Muscle layer of duodenum (tissue), 2 donors: Measurements from ENCODE around the gene BZW1.

Source experiments
- H3K27ac ChIP-seq: one replicate; pipeline ENCODE4 v1.7.0; 2013; ENCODE audit warnings: mild to moderate bottlenecking, low read length
- H3K27me3 ChIP-seq: one replicate; pipeline ENCODE4 v1.7.0; 2013; ENCODE audit warnings: low read depth, mild to moderate bottlenecking, control low read depth, low read length
- H3K36me3 ChIP-seq, 2 donors: one replicate each; pipeline ENCODE4 v1.7.0; 2013; ENCODE audit warnings: low read length in 2 of 2, control low read depth in 1 of 2, mild to moderate bottlenecking in 1 of 2; ENCODE audit not compliant: insufficient read depth in 2 of 2, control insufficient read depth in 1 of 2
- H3K4me1 ChIP-seq, 2 donors: one replicate each; pipeline ENCODE4 v1.7.0; 2013; ENCODE audit warnings: low read length in 2 of 2, mild to moderate bottlenecking in 2 of 2, control low read depth in 1 of 2, moderate library complexity in 1 of 2; ENCODE audit not compliant: insufficient read depth in 2 of 2, control insufficient read depth in 1 of 2
- H3K4me3 ChIP-seq, 2 donors: one replicate each; pipeline ENCODE4 v1.7.0; 2013; ENCODE audit warnings: low read length in 2 of 2, low read depth in 1 of 2, mild to moderate bottlenecking in 1 of 2
- H3K9me3 ChIP-seq, 2 donors: one replicate each; pipeline ENCODE4 v1.7.0; 2013; ENCODE audit warnings: low read length in 2 of 2, control low read depth in 1 of 2, mild to moderate bottlenecking in 1 of 2; ENCODE audit not compliant: control insufficient read depth in 1 of 2
- donor health status: healthy.

BZW1 gene

GRCh38 chr2:200861617-200862155 lies 50.0 kb downstream of the BZW1 start:
- Histone ChIP-seq H3K27ac (peak overlapping the region; percentile 52), H3K4me1 (peaks cover 9 to 49% of the 10 kb centered on the region in 2 donors), H3K9me3 (no peaks in the 10 kb centered on the region), H3K4me3 (peak overlapping the region; percentile 87 to 99), H3K36me3 (peaks cover 35 to 49% of the 10 kb centered on the region in 2 donors), H3K27me3 (no peaks in the 10 kb centered on the region)

GRCh38 chr2:200862532-200863000 lies 50.9 kb downstream of the BZW1 start:
- H3K36me3 ChIP-seq, result peaks cover 28 to 41% of the 10 kb centered on the region in 2 donors
- no peaks in the 10 kb centered on the region for H3K9me3 ChIP-seq
- peak overlapping the region; percentile 100 for H3K27ac ChIP-seq
- peaks cover 9 to 44% of the 10 kb centered on the region in 2 donors for H3K4me1 ChIP-seq
- H3K4me3 ChIP-seq, result peak overlapping the region; percentile 87 to 99
- no peaks in the 10 kb centered on the region for H3K27me3 ChIP-seq

GRCh38 chr2:200863782-200864175 lies 52.1 kb downstream of the BZW1 start:
- H3K4me1 ChIP-seq, result peaks cover 9 to 33% of the 10 kb centered on the region in 2 donors
- H3K27ac ChIP-seq, result peak overlapping the region; percentile 100
- H3K36me3 ChIP-seq, result peaks cover 16 to 29% of the 10 kb centered on the region in 2 donors
- H3K27me3 ChIP-seq, result no peaks in the 10 kb centered on the region
- H3K4me3 ChIP-seq, result peak overlapping the region; percentile 87 to 99
- H3K9me3 ChIP-seq, result no peaks in the 10 kb centered on the region

- H3K4me3 ChIP-seq, result peak within 1 kb of the TSS; percentile 87 to 99
- H3K9me3 ChIP-seq, result no peaks in the 10 kb centered on the region
- H3K27ac ChIP-seq, result peak within 1 kb of the TSS; percentile 100
- peaks cover 9 to 22% of the 10 kb centered on the region in 2 donors for H3K36me3 ChIP-seq
- no peaks in the 10 kb centered on the region for H3K27me3 ChIP-seq
- H3K4me1 ChIP-seq, result peaks cover 5 to 27% of the 10 kb centered on the region in 2 donors
Observed at GRCh38 chr2:200864176-200865034, 52.7 kb downstream of the BZW1 start, which contains the start of gene CLK1. CLK1 (minus strand) TSS chr2:200864658; CDS start chr2:200861862, 2,796 bp downstream.

GRCh38 chr2:200869014-200869413 lies 57.3 kb downstream of the BZW1 start:
- Histone ChIP-seq H3K4me1 (peaks cover 0 to 3% of the 10 kb centered on the region in 2 donors), H3K4me3 (no peak overlapping the region), H3K27me3 (no peaks in the 10 kb centered on the region), H3K27ac (no peak overlapping the region), H3K9me3 (no peaks in the 10 kb centered on the region), H3K36me3 (peaks cover 3 to 20% of the 10 kb centered on the region in 2 donors)

- H3K36me3 ChIP-seq, result peaks cover 3 to 32% of the 10 kb centered on the region in 2 donors
- no peaks in the 10 kb centered on the region for H3K9me3 ChIP-seq
- no peaks in the 10 kb centered on the region for H3K4me1 ChIP-seq
- no peak overlapping the region for H3K4me3 ChIP-seq
- no peaks in the 10 kb centered on the region for H3K27me3 ChIP-seq
- H3K27ac ChIP-seq, result no peak overlapping the region
Observed at GRCh38 chr2:200871151-200871550, 59.4 kb downstream of the BZW1 start.

GRCh38 chr2:200873560-200873959 lies 61.9 kb downstream of the BZW1 start:
- Histone ChIP-seq H3K27me3 (no peaks in the 10 kb centered on the region), H3K9me3 (no peaks in the 10 kb centered on the region), H3K4me3 (no peak overlapping the region), H3K4me1 (no peaks in the 10 kb centered on the region), H3K36me3 (peaks cover 10 to 46% of the 10 kb centered on the region in 2 donors), H3K27ac (no peak overlapping the region)
